Trophoblast cell (in vitro differentiated cells and primary cell): ENCODE results near the gene APBA2.

Experiments used
- DNase-seq, 2 donors: peaks; one replicate each; pipeline ENCODE4 v3.0.0-alpha.2; 2016
- H2AFZ ChIP-seq: 2 replicates; pipeline ENCODE4 v1.6.1; 2013; ENCODE audit warnings: low read length, moderate library complexity, mild to moderate bottlenecking; ENCODE audit not compliant: insufficient read depth, poor library complexity
- H2AK5ac ChIP-seq: 2 replicates; pipeline ENCODE4 v1.6.1; 2013; ENCODE audit warnings: mild to moderate bottlenecking, low read length
- H2BK120ac ChIP-seq: 2 replicates; pipeline ENCODE4 v1.6.1; 2013; ENCODE audit warnings: low read length, mild to moderate bottlenecking, moderate library complexity; ENCODE audit not compliant: insufficient read depth, poor library complexity
- H2BK12ac ChIP-seq: 2 replicates; pipeline ENCODE4 v1.6.1; 2013; ENCODE audit warnings: mild to moderate bottlenecking, low read length, moderate library complexity
- H2BK5ac ChIP-seq: 2 replicates; pipeline ENCODE4 v1.6.1; 2013; ENCODE audit warnings: low read length, low read depth, moderate library complexity, mild to moderate bottlenecking; ENCODE audit not compliant: poor library complexity
- H3K14ac ChIP-seq: 2 replicates; pipeline ENCODE4 v1.6.1; 2013; ENCODE audit warnings: mild to moderate bottlenecking, low read length
- H3K18ac ChIP-seq: 2 replicates; pipeline ENCODE4 v1.6.1; 2013; ENCODE audit warnings: mild to moderate bottlenecking, low read length
- H3K23ac ChIP-seq: 2 replicates; pipeline ENCODE4 v1.6.1; 2013; ENCODE audit warnings: low read length
- H3K27ac ChIP-seq: 2 replicates; pipeline ENCODE4 v1.5.1; 2013; ENCODE audit warnings: low read depth, mild to moderate bottlenecking, inconsistent platforms, low read length, moderate library complexity
- H3K27me3 ChIP-seq: 2 replicates; pipeline ENCODE4 v1.6.1; 2013; ENCODE audit warnings: inconsistent platforms, mild to moderate bottlenecking, low read length, moderate library complexity; ENCODE audit not compliant: insufficient read depth
- H3K36me3 ChIP-seq, 2 experiments: 1 replicate in 1 of 2; 2 replicates in 1 of 2; pipeline ENCODE4 v1.6.1; 2013; ENCODE audit warnings: low read length in 2 of 2, mild to moderate bottlenecking in 2 of 2, moderate library complexity in 1 of 2; ENCODE audit not compliant: insufficient read depth in 2 of 2, control insufficient read depth in 1 of 2
- H3K4ac ChIP-seq: 2 replicates; pipeline ENCODE4 v1.6.1; 2013; ENCODE audit warnings: low read depth, mild to moderate bottlenecking, low read length, moderate library complexity
- H3K4me1 ChIP-seq, 2 experiments: 1 replicate in 1 of 2; 2 replicates in 1 of 2; pipeline ENCODE4 v1.6.1; 2013; ENCODE audit warnings: low read length in 2 of 2, mild to moderate bottlenecking in 2 of 2, moderate library complexity in 1 of 2; ENCODE audit not compliant: insufficient read depth in 2 of 2, control insufficient read depth in 1 of 2
- H3K4me2 ChIP-seq: 2 replicates; pipeline ENCODE4 v1.6.1; 2013; ENCODE audit warnings: inconsistent platforms, mild to moderate bottlenecking, low read length, moderate library complexity
- H3K4me3 ChIP-seq: 2 replicates; pipeline ENCODE4 v1.5.1; 2013; ENCODE audit warnings: mild to moderate bottlenecking, low read depth, low read length, inconsistent platforms
- H3K79me1 ChIP-seq: one replicate; pipeline ENCODE4 v1.6.1; 2013; ENCODE audit warnings: low read length
- H3K79me2 ChIP-seq: 2 replicates; pipeline ENCODE4 v1.6.1; 2013; ENCODE audit warnings: low read length, mild to moderate bottlenecking; ENCODE audit not compliant: control insufficient read depth, insufficient read depth, poor library complexity
- H3K9ac ChIP-seq: 2 replicates; pipeline ENCODE4 v1.6.1; 2013; ENCODE audit warnings: mild to moderate bottlenecking, low read length
- H3K9me3 ChIP-seq: 2 replicates; pipeline ENCODE4 v1.6.1; 2013; ENCODE audit warnings: low read depth, mild to moderate bottlenecking, control low read depth, inconsistent platforms, low read length; ENCODE audit not compliant: insufficient read depth
- H4K12ac ChIP-seq: 2 replicates; pipeline ENCODE4 v1.6.1; 2013; ENCODE audit warnings: low read depth, mild to moderate bottlenecking, low read length, moderate library complexity
- H4K8ac ChIP-seq: 2 replicates; pipeline ENCODE4 v1.6.1; 2013; ENCODE audit warnings: low read depth, mild to moderate bottlenecking, low read length, moderate library complexity
- H4K91ac ChIP-seq: one replicate; pipeline ENCODE4 v1.6.1; 2013; ENCODE audit warnings: low read depth, mild to moderate bottlenecking, low read length, moderate library complexity
- WGBS: extraction: QIAGEN DNeasy Blood & Tissue Kit; methylation state at CpG from one replicate; pipeline ENCODE4 v1.1.7; 2013; ENCODE audit warnings: missing lambda C conversion rate; ENCODE audit not compliant: insufficient read length, insufficient coverage; ENCODE audit errors: extremely low coverage; 5-methylcytosine and 5-hydroxymethylcytosine counted together

The APBA2 gene

DNA sequence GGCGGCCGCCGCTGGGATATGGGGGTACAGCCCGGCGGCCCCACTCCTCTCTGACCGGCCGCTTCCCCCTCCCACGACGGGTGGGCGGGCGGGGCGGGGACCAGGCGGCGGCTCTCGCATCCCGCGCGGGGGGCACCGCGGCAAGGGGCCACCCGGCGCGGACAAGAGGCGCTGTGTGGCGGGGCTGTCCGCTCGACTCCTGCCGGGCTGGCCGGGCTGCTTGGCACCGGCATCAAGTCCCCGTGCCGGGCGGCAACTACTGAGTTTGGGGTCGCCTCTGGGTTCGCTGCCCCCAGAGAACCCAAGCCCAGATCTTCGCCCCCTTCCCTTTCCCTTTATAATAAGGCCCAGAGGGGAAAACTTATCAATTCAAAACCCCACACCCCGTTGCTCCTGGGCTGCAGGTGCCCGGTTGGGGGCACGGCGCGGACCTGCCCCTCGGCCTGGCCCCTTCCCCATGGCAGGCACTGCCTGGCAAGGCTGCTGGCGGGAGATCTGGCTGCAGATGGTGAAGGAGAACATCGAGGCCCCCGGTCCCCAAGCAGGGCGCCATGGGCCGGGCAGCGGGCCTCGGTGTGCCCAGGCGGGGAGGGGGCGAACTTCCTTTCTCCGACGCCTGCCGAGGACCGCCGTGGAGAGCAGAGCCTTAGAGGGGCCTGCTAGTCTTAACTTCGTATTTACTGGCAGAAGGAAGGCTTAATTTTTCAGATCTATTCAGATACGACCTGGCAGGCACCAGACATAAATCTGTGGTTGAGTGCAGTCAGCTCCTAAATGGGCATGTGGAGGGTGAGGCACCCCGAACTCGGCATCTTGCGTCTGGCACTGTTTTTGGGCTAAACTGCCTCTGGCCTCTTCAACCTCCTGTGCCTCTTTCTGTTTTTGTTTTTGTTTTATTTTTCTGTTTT lies 911 bp downstream of the APBA2 start:
- Histone ChIP-seq H3K36me3 (no peaks in the 10 kb centered on the region), H3K4ac (no peak overlapping the region), H2BK120ac (no peak overlapping the region), H3K14ac (no peak overlapping the region), H3K9me3 (no peaks in the 10 kb centered on the region), H2BK5ac (no peak overlapping the region), H2AK5ac (no peak overlapping the region), H3K9ac (no peak overlapping the region), H3K4me1 (peaks cover 4 to 6% of the 10 kb centered on the region in 2 experiments), H3K79me2 (no peaks in the 10 kb centered on the region), H3K4me2 (peak overlapping the region; percentile 88), H3K23ac (no peak overlapping the region), H2AFZ (peak overlapping the region; percentile 85), H2BK12ac (no peak overlapping the region), H3K18ac (no peak overlapping the region), H3K27me3 (peaks cover 31% of the 10 kb centered on the region), H4K91ac (no peak overlapping the region), H3K79me1 (no peaks in the 10 kb centered on the region), H3K27ac (no peak overlapping the region), H4K12ac (no peak overlapping the region), H4K8ac (no peak overlapping the region), H3K4me3 (peak overlapping the region; percentile 75)
- DNase-seq: no peak
- WGBS: no CpG with 5 or more reads among the region's 61 CpGs

DNA sequence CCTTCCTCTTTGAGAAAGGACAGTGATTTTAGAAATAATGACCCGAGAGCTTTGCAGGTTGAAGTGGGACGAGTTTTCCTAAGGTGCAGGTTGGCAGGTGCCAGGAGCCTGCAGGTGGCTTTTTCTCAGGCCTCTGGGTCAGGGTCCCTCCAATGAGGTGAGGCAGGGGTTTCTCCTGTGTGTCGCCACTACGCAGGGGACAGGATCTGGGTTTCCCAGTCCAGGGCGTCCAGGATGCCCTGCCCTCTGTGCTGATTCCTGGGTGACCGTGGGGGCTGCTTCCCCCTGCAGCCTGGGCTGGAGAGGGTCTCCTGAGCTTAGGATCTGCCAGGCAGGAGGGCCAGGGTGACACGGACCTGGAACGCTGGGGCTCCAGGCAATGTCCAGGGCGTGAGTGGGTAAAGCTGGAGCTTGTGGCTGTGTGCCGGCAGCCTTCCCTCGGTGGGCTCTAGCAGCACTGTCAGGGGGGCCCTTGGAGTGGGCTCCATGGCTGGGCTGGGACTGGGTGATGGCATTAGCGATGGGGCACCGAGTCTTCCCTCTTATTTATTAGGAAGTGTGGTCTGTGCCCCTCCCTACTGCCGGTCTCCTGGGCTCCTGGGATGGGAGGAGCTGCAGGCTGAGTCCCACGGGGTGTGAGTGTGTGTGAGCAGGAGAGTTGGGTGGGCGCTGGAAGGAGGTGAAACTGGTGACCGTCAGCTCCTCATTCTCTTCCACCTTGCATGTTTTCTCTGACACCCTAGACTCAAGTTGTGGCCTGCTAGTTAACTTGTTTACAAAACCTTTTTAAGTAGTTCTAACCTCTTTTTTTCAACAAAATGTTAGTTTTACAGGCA lies 1.8 kb downstream of the APBA2 start:
- Histone ChIP-seq H3K4me1 (peaks cover 4 to 6% of the 10 kb centered on the region in 2 experiments), H2AK5ac (no peak overlapping the region), H3K27ac (no peak overlapping the region), H3K36me3 (no peaks in the 10 kb centered on the region), H3K9ac (no peak overlapping the region), H3K27me3 (peaks cover 31% of the 10 kb centered on the region), H4K12ac (no peak overlapping the region), H3K9me3 (no peaks in the 10 kb centered on the region), H4K8ac (no peak overlapping the region), H3K23ac (no peak overlapping the region), H4K91ac (no peak overlapping the region), H2BK12ac (no peak overlapping the region), H3K79me1 (no peaks in the 10 kb centered on the region), H2AFZ (no peak overlapping the region), H3K14ac (no peak overlapping the region), H3K18ac (no peak overlapping the region), H3K4me2 (no peak overlapping the region), H3K79me2 (no peaks in the 10 kb centered on the region), H3K4me3 (no peak overlapping the region), H2BK5ac (no peak overlapping the region), H2BK120ac (no peak overlapping the region), H3K4ac (no peak overlapping the region)
- no peak for DNase-seq
- no CpG with 5 or more reads among the region's 17 CpGs for WGBS

DNA sequence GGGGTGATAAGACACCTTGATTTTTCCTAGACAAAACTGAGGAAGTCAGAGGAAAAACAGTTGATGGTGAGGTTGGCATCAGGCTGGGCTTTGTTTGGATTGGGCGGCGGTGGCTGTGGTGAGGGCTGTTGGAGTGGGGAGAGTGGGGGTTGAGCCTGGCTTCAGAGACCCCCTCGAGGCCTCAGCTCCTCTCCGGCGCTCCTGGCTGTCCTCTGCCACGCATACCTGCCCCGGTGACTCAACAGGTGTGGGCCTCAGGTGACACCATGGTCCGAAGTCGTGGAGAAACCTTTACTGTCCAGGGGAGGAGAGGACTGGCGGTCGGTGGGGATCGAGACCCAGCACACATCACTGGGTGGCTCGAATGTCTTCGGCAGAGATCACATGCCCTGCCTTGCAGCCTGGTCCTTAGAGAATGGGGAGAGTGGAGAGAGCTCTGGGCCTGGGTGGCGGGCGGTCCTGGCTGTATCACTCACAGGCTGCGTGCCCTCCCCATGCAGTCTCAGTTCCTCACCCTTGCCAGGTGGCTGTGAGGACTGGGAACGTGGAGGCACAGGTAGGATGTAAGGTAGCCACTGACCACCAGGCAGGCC lies 2.6 kb downstream of the APBA2 start:
- H3K9ac ChIP-seq: no peak overlapping the region
- no peaks in the 10 kb centered on the region for H3K9me3 ChIP-seq
- no peak overlapping the region for H3K4ac ChIP-seq
- H4K8ac ChIP-seq: no peak overlapping the region
- no peaks in the 10 kb centered on the region for H3K79me1 ChIP-seq
- H4K12ac ChIP-seq: no peak overlapping the region
- H3K27me3 ChIP-seq: peaks cover 31% of the 10 kb centered on the region
- H2AK5ac ChIP-seq: no peak overlapping the region
- no peak overlapping the region for H3K27ac ChIP-seq
- H3K18ac ChIP-seq: no peak overlapping the region
- peaks cover 4 to 6% of the 10 kb centered on the region in 2 experiments for H3K4me1 ChIP-seq
- no peak overlapping the region for H2BK5ac ChIP-seq
- no CpG with 5 or more reads among the region's 18 CpGs for WGBS
- H3K23ac ChIP-seq: no peak overlapping the region
- H3K4me2 ChIP-seq: no peak overlapping the region
- no peak overlapping the region for H4K91ac ChIP-seq
- H3K14ac ChIP-seq: no peak overlapping the region
- no peak overlapping the region for H3K4me3 ChIP-seq
- no peaks in the 10 kb centered on the region for H3K79me2 ChIP-seq
- DNase-seq: no peak
- H2BK12ac ChIP-seq: no peak overlapping the region
- H3K36me3 ChIP-seq: no peaks in the 10 kb centered on the region
- H2BK120ac ChIP-seq: no peak overlapping the region
- no peak overlapping the region for H2AFZ ChIP-seq

DNA sequence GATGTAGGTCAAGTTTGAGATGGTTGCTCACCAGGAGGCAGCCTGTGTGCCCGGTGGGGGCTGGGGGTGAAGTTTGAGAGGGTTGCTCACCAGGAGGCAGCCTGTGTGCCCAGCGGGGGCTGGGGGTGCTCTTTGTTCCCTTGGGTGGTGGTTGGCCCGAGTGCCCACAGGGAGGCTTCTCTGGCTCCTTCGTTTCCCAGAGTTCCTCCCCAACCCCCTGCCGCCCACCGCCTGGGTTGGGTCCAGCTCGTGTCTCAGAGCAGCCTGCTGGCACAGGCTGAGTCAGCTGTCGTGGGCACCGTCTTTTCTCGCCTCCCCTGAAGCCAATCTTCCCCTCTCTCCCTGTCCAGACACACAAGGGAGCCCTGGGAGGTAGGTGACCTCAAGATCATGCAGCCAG lies 3.1 kb downstream of the APBA2 start:
- no peak overlapping the region for H4K91ac ChIP-seq
- no peak overlapping the region for H3K14ac ChIP-seq
- H3K4ac ChIP-seq: no peak overlapping the region
- no peak overlapping the region for H3K9ac ChIP-seq
- H2AFZ ChIP-seq: no peak overlapping the region
- H2BK5ac ChIP-seq: no peak overlapping the region
- H3K23ac ChIP-seq: no peak overlapping the region
- no peaks in the 10 kb centered on the region for H3K9me3 ChIP-seq
- H4K12ac ChIP-seq: no peak overlapping the region
- no peaks in the 10 kb centered on the region for H3K36me3 ChIP-seq
- H3K18ac ChIP-seq: no peak overlapping the region
- no CpG with 5 or more reads among the region's 10 CpGs for WGBS
- H3K79me1 ChIP-seq: no peaks in the 10 kb centered on the region
- no peak overlapping the region for H2BK120ac ChIP-seq
- no peak overlapping the region for H4K8ac ChIP-seq
- no peak overlapping the region for H3K27ac ChIP-seq
- peaks cover 4 to 6% of the 10 kb centered on the region in 2 experiments for H3K4me1 ChIP-seq
- no peak overlapping the region for H3K4me2 ChIP-seq
- no peak overlapping the region for H2AK5ac ChIP-seq
- DNase-seq: no peak
- H2BK12ac ChIP-seq: no peak overlapping the region
- H3K4me3 ChIP-seq: no peak overlapping the region
- H3K79me2 ChIP-seq: no peaks in the 10 kb centered on the region
- H3K27me3 ChIP-seq: peaks cover 31% of the 10 kb centered on the region
